GM19239 (cell line): ENCODE results near the gene ABCB6.

Experiments used
- DNase-seq: peaks from one replicate; pipeline ENCODE4 v3.0.0; 2011; ENCODE audit warnings: low spot score; ENCODE audit not compliant: insufficient read length
- FAIRE-seq: peaks from 2 replicates; lab custom pipeline; 2011; peaks lifted over from hg19 to GRCh38; lab: Jason Lieb, UNC

The ABCB6 gene

DNA sequence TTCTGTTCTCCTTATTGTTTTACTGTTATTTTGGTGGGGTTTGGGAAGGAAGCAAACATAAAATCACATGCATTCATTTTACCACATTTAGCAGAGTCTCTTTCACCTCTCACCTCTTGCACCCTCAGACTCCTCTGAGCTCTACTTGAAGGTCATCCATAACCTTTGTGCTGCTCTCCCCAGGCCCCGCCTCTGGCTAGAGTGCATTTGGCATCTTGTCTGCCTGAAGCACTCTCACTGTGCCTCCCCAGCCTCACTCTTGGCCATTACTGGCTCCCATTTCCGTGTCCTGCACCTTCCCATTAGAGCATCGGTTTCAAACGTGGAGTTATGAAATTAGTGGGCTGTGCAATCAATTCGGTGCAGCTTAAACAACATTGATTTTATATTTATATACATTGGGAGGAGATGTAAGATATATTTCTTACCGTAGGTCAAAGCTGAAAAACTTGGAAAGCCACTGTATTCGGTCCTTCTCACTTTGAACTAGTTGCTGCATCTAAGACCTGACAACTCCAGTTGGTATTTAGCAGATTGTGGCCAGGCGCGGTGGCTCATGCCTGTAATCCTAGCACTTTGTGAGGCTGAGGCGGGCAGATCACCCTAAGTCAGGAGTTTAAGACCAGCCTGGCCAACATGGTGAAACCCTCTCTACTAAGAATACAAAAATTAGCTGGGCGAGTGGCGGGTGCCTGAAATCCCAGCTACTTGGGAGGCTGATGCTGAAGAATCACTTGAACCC lies 19.1 kb downstream of the ABCB6 start:
- DNase-seq: no peak
- no peak for FAIRE-seq

GRCh38 chr2:219198974-219199373 lies 19.8 kb downstream of the ABCB6 start:
- FAIRE-seq: no peak
- no peak for DNase-seq

DNA sequence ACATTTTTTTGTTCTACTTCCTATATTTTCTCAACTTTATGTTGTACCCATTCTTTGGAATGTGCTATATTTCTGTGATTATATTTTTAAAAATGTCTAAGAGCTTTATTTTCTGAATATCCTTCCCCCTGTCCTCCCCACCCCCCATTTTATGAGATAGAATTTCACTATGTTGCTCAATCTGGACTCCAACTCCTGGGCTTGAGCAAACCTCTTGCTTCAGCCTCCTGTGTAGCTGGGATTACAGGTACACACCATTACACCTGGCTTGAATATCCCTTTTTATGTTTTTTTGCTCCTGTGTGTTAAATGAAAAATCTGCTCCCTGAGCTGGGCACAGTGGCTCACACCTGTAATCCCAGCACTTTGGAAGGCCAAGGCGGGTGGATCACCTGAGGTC lies 21.4 kb downstream of the ABCB6 start:
- FAIRE-seq: no peak

GRCh38 chr2:219186754-219187456 lies 31.9 kb downstream of the ABCB6 start:
- no peak for DNase-seq
- no peak for FAIRE-seq

More for the DNA sequence above, 21.4 kb downstream of the ABCB6 start:
- DNase-seq: no peak

- no peak for DNase-seq
Measured at GRCh38 chr2:219184121-219184520, 34.6 kb downstream of the ABCB6 start.

DNA sequence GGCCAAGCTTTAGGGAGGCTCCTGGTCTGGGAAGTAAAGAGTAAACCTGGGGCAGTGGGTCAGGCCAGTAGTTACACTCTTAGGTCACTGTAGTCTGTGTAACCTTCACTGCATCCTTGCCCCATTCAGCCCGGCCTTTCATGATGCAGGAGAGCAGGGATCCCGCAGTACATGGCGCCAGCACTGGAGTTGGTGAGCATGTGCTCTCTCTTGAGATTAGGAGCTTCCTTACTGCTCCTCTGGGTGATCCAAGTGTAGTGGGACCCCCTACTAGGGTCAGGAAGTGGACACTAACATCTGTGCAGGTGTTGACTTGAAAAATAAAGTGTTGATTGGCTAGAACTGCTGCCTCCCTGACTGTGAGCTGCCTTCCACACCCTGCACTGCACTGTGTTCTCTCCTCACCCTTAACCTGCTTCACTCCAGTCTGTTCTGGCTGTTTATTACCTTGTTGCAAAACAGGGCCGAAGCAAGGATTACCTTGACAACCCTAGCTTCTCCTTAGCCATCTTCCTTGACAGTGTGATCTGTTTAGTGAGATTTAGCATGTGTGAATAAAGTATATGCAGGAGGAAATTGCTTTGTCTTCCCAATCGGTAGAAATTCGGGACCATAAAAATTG lies 35.5 kb downstream of the ABCB6 start:
- FAIRE-seq (no peak), DNase-seq (no peak)

More at GRCh38 chr2:219184121-219184520, 34.6 kb downstream of the ABCB6 start:
- FAIRE-seq: no peak

- FAIRE-seq (no peak), DNase-seq (no peak)
Measured at GRCh38 chr2:219182331-219183150, 36.2 kb downstream of the ABCB6 start.

DNA sequence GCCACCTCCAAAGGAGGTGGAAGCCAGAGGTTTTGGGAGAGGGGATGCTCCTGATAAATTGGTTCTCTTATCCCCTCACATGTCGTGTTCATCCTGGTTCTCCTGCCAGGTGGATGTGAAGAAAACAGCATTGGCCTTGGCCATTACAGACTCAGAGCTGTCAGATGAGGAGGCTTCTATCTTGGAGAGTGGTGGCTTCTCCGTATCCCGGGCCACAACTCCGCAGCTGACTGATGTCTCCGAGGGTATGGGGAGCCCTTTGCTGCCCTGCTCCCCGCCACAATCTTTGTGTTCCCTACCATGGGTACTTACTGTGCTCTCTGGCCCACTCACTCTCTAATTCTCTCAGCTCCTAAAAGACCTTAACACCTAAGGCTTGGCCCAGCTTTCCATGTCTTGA lies 37.2 kb downstream of the ABCB6 start:
- DNase-seq (no peak), FAIRE-seq (no peak)

DNA sequence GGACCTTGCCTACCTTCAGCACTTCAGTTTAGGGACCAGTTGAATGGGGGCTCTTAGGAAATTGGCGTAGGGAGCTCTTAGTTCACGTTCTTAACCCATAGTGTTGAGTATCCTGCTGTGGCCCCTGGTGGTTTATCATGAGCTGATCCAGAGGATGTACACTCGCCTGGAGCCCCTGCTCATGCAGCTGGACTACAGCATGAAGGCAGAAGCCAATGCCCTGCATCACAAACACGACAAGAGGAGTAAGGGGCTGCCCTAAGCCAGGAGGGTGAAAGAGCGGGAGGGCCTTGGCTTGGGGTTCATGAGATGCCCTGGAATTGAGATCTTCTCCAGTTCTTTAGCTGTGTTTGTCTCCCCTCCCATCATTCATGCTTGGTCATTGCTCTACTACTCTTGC lies 37.8 kb downstream of the ABCB6 start:
- DNase-seq (no peak), FAIRE-seq (no peak)

- no peak for FAIRE-seq
Measured at GRCh38 chr2:219179601-219180465, 38.9 kb downstream of the ABCB6 start.

DNA sequence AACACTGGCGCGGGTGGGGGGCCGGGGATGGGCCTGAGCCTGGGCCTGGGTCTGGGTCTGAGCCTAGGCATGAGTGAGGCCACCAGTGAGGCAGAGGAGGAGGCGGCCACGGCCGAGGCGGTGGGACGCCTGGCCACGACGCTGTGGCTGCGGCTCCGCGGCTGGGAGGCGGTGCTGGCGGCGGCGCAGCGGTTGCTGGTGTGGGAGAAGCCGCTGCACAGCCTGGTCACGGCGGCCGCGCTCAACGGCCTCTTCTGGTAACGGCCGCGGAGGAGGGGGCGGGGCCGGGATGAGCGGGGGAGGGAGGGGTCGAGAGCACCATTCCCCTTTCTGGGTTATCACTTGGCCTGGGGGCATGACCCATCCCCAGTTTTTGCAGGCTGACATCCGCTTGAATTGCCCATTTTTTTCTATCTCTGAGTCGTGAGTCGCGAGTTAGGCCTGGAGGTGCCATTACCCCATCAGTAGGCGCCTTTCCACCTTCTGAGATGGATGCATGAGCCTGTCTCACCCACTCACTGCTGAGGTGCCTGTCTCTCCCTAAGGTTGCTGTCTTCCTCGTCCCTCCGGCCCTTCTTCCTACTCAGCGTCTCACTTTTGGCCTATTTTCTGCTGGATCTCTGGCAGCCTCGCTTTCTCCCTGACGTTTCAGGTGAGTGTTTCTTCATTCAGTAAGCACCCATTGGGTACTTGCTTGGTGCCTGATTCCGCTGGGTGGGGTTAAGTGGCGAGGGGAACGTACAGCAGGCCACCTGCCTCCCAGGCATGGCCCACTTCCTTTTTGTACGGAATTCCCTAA lies 40.2 kb downstream of the ABCB6 start:
- peak; percentile 48 for FAIRE-seq
- no peak for DNase-seq

More at GRCh38 chr2:219179601-219180465, 38.9 kb downstream of the ABCB6 start:
- no peak for DNase-seq

DNA sequence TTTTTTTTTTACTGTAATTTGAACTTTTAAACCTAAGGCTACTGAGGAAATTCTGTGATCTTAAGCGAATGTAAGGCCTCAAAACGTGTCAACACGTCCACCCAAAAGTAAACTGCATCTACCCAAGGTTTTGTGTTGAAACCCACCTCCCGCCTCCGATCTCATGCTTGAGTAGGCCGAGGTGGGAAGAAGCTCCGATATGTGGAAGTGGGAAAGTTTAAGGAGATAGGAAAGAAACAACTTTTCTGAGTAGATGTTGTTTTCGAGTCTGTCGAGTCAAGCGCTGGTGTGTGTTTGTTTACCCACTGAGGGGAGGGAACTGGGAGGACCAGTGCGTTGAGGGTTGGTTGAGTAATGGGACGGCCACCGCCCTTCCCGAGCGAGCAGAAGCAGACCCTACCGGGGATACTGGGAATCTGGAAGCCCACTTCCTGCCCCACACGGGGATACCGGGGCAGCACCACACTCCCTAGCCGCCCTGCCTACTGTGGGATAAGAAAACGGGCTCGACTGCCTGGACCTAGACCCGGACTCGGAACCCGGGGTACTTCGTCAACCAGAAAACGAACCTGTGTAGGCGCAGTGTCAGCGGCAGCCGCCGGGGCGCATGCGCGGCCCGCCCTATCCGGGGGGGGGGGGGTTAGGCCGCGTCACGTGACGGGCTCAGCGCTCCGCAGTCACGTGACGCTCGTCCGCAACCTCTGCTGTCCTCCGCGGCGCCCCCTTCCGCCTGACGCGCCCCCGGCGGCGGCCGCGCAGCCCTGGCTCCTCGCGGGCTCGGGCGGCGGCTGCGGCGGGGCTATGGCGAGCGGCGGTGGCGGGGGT lies 41.0 kb downstream of the ABCB6 start, which contains the start of gene RETREG2:
Gene RETREG2 (plus strand): TSS at position 724 of the 825 bp plus-strand sequence. CDS start 78 bp downstream, at position 802.
- DNase-seq (peak; percentile 96), FAIRE-seq (peak; percentile 23)

GRCh38 chr2:219176818-219177551 lies 41.8 kb downstream of the ABCB6 start, which contains the start of gene CNPPD1:
Gene CNPPD1, minus strand, starts transcription at chr2:219176925. Its CDS starts 97 bp downstream, at chr2:219176828.
- DNase-seq (peak; percentile 82), FAIRE-seq (peak; percentile 88)

- DNase-seq (no peak), FAIRE-seq (peak; percentile 68)
Measured at GRCh38 chr2:219175928-219176817, 42.6 kb downstream of the ABCB6 start.

DNA sequence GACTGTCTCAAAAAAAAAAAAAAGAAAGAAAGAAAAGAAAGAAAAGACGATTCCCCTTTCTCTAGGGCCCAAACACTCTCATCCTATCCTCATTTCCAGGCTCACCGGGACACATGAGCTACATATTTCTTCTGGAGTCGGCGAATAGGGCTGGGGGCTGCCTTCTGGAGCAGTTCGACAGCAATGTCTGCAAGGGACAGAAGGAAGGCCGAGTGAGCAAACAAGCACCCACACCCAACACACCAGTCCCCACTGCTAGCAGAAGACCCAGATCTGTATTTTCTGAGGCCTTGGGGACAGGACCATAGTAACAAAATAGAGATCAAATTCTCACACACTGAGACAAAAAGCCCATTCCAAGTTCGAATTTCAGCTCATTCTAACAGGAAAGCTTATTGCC lies 43.3 kb downstream of the ABCB6 start:
- FAIRE-seq: no peak
- DNase-seq: no peak

- FAIRE-seq: no peak
- DNase-seq: no peak
Measured at GRCh38 chr2:219174801-219175200, 44.0 kb downstream of the ABCB6 start.
